GM18498 (cell line): Measurements from ENCODE around the gene TTC14.
"Not testable (repeated sequence)": the region's sequence is repeated elsewhere in the genome, so short reads cannot be mapped to it uniquely, and the experiment has no call there.

ENCODE experiments used
- ATAC-seq: cut with Tn5 transposase; IDR thresholded peaks from one replicate; pipeline ENCODE4 v1.9.1; 2021; ENCODE audit warnings: mild to moderate bottlenecking, moderate library complexity; ENCODE audit not compliant: unreplicated experiment

The TTC14 gene

GRCh38 chr3:180601688-180602666, at the start of gene TTC14:
Gene TTC14 (plus strand): TSS chr3:180602163. CDS start chr3:180602262, 99 bp downstream.
- ATAC-seq = peak; percentile 98

GRCh38 chr3:180563406-180563805, 38.6 kb upstream of the TTC14 start:
- no peak for ATAC-seq

- ATAC-seq = no peak
Measured at GRCh38 chr3:180564676-180565075, 37.3 kb upstream of the TTC14 start.

GRCh38 chr3:180570238-180570637, 31.7 kb upstream of the TTC14 start:
- no peak for ATAC-seq

- peak; percentile 90 for ATAC-seq
Measured at GRCh38 chr3:180571831-180572598, 29.9 kb upstream of the TTC14 start.

GRCh38 chr3:180575571-180575970, 26.4 kb upstream of the TTC14 start:
- no peak for ATAC-seq

- no peak for ATAC-seq
Measured at GRCh38 chr3:180580934-180581333, 21.0 kb upstream of the TTC14 start.

GRCh38 chr3:180590396-180590795, 11.6 kb upstream of the TTC14 start:
- no peak for ATAC-seq

GRCh38 chr3:180593631-180594030, 8.3 kb upstream of the TTC14 start:
- not testable (repeated sequence) for ATAC-seq

- peak; percentile 80 for ATAC-seq
Measured at GRCh38 chr3:180594631-180595558, 7.1 kb upstream of the TTC14 start.

GRCh38 chr3:180595559-180595935, 6.4 kb upstream of the TTC14 start:
- peak; percentile 9 for ATAC-seq

GRCh38 chr3:180600473-180600872, 1.5 kb upstream of the TTC14 start:
- no peak for ATAC-seq

GRCh38 chr3:180611006-180611405, 9.0 kb downstream of the TTC14 start:
- ATAC-seq = no peak

GRCh38 chr3:180612364-180612763, 10.4 kb downstream of the TTC14 start:
- ATAC-seq = no peak

GRCh38 chr3:180615954-180616353, 14.0 kb downstream of the TTC14 start:
- ATAC-seq = no peak

GRCh38 chr3:180617049-180617448, 15.1 kb downstream of the TTC14 start:
- no peak for ATAC-seq

- ATAC-seq = not testable (repeated sequence)
Measured at GRCh38 chr3:180618563-180618962, 16.6 kb downstream of the TTC14 start.

GRCh38 chr3:180619723-180620122, 17.8 kb downstream of the TTC14 start:
- ATAC-seq = no peak

- ATAC-seq = no peak
Measured at GRCh38 chr3:180624714-180625113, 22.8 kb downstream of the TTC14 start.

GRCh38 chr3:180626844-180627243, 24.9 kb downstream of the TTC14 start:
- ATAC-seq = peak; percentile 98

- ATAC-seq = no peak
Measured at GRCh38 chr3:180630371-180630770, 28.4 kb downstream of the TTC14 start.
